ENCODE results near the gene AFF1.

The AFF1 gene

GRCh38 chr4:87087015-87087414, 152.2 kb downstream of the AFF1 start:
- DNase-seq = no peak

GRCh38 chr4:87087420-87087819, 152.6 kb downstream of the AFF1 start:
- no peak for DNase-seq

- no peak for DNase-seq
Observed at GRCh38 chr4:87088186-87088585, 153.4 kb downstream of the AFF1 start.

GRCh38 chr4:87089368-87089767, 154.6 kb downstream of the AFF1 start:
- DNase-seq = no peak

GRCh38 chr4:87090305-87090704, 155.5 kb downstream of the AFF1 start:
- DNase-seq = no peak

GRCh38 chr4:87092389-87093141, 157.8 kb downstream of the AFF1 start:
- DNase-seq = peak; percentile 54

GRCh38 chr4:87093443-87094123, 158.8 kb downstream of the AFF1 start:
- DNase-seq = peak; percentile 39

- DNase-seq = no peak
Observed at GRCh38 chr4:87097075-87097474, 162.3 kb downstream of the AFF1 start.

GRCh38 chr4:87100168-87100567, 165.4 kb downstream of the AFF1 start:
- DNase-seq = no peak

- no peak for DNase-seq
Observed at GRCh38 chr4:87101543-87102199, 166.9 kb downstream of the AFF1 start.

- DNase-seq = no peak
Observed at GRCh38 chr4:87103086-87103485, 168.3 kb downstream of the AFF1 start.

- no peak for DNase-seq
Observed at GRCh38 chr4:87103691-87104187, 168.9 kb downstream of the AFF1 start.

- no peak for DNase-seq
Observed at GRCh38 chr4:87105101-87105845, 170.5 kb downstream of the AFF1 start.

- peak; percentile 6 for DNase-seq
Observed at GRCh38 chr4:87108142-87108546, 173.3 kb downstream of the AFF1 start.

GRCh38 chr4:87109121-87109520, 174.3 kb downstream of the AFF1 start:
- DNase-seq = no peak

GRCh38 chr4:87109945-87110344, 175.1 kb downstream of the AFF1 start:
- DNase-seq = no peak

- no peak for DNase-seq
Observed at GRCh38 chr4:87112063-87112462, 177.3 kb downstream of the AFF1 start.

- no peak for DNase-seq
Observed at GRCh38 chr4:87114245-87115062, 179.6 kb downstream of the AFF1 start.

- no peak for DNase-seq
Observed at GRCh38 chr4:87116231-87116630, 181.4 kb downstream of the AFF1 start.

- DNase-seq = no peak
Observed at GRCh38 chr4:87117051-87117731, 182.4 kb downstream of the AFF1 start.

GRCh38 chr4:87117732-87118075, 182.9 kb downstream of the AFF1 start:
- no peak for DNase-seq

GRCh38 chr4:87118421-87118820, 183.6 kb downstream of the AFF1 start:
- DNase-seq = no peak

Data from NCI-H446 treated with DMSO at 0.1 percent for 48 hours (cell line).